Activated T-helper 1 cell treated with anti-CD3 and anti-CD28 coated beads, Interleukin-2, amount 50 U/mL, for 16 hours (primary cell): ENCODE data around the gene SCAF4.

Experiments
- DNase-seq, 2 donors: peaks; one replicate each; pipeline ENCODE4 v3.0.0-alpha.2; 2020; ENCODE audit warnings: low read depth in 1 of 2, low spot score in 1 of 2

The SCAF4 gene

GRCh38 chr21:31714741-31715365, 17.1 kb downstream of the SCAF4 start:
- DNase-seq = no peak

- no peak for DNase-seq
Measured at GRCh38 chr21:31713973-31714740, 17.8 kb downstream of the SCAF4 start.

GRCh38 chr21:31713115-31713514, 18.8 kb downstream of the SCAF4 start:
- no peak for DNase-seq

GRCh38 chr21:31711745-31712285, 20.1 kb downstream of the SCAF4 start:
- no peak for DNase-seq

GRCh38 chr21:31711326-31711725, 20.6 kb downstream of the SCAF4 start:
- no peak for DNase-seq

GRCh38 chr21:31710586-31710985, 21.3 kb downstream of the SCAF4 start:
- no peak for DNase-seq

- no peak for DNase-seq
Measured at GRCh38 chr21:31708541-31708940, 23.4 kb downstream of the SCAF4 start.

GRCh38 chr21:31707499-31707898, 24.4 kb downstream of the SCAF4 start:
- no peak for DNase-seq

- DNase-seq = no peak
Measured at GRCh38 chr21:31706562-31706961, 25.4 kb downstream of the SCAF4 start.

- no peak for DNase-seq
Measured at GRCh38 chr21:31700040-31700439, 31.9 kb downstream of the SCAF4 start.

- no peak for DNase-seq
Measured at GRCh38 chr21:31698461-31698860, 33.5 kb downstream of the SCAF4 start.

- DNase-seq = no peak
Measured at GRCh38 chr21:31696424-31696823, 35.5 kb downstream of the SCAF4 start.

GRCh38 chr21:31693222-31693621, 38.7 kb downstream of the SCAF4 start:
- no peak for DNase-seq

GRCh38 chr21:31688603-31689368, 43.1 kb downstream of the SCAF4 start:
- DNase-seq = no peak

GRCh38 chr21:31687108-31687507, 44.8 kb downstream of the SCAF4 start:
- DNase-seq = no peak

GRCh38 chr21:31686272-31686915, 45.5 kb downstream of the SCAF4 start:
- DNase-seq = no peak

GRCh38 chr21:31684918-31685317, 47.0 kb downstream of the SCAF4 start:
- no peak for DNase-seq

- no peak for DNase-seq
Measured at GRCh38 chr21:31683029-31683428, 48.9 kb downstream of the SCAF4 start.

- no peak for DNase-seq
Measured at GRCh38 chr21:31682620-31683019, 49.3 kb downstream of the SCAF4 start.

- no peak for DNase-seq
Measured at GRCh38 chr21:31678478-31678877, 53.4 kb downstream of the SCAF4 start.

GRCh38 chr21:31677047-31677446, 54.9 kb downstream of the SCAF4 start:
- no peak for DNase-seq
